IMR-90 (cell line): ENCODE data around the gene RNF130. TPM values are rescaled to one million over a fixed set of nuclear protein-coding genes. Genes with fewer than 3 reads are reported as not detected.

Source experiments
- ATAC-seq: fragments of 200-7000 bp; cut with Tn5 transposase; 2 replicates; pipeline ENCODE4 v1.9.1; 2020; ENCODE audit warnings: low read depth, mild to moderate bottlenecking, moderate library complexity
- BruUV-seq: library from RNA; stranded (reverse); fragments of 400-500 nt; replicated peaks from 2 replicates; lab custom pipeline; 2021; lab: Mats Ljungman, UMichigan
- CTCF ChIA-PET: fragments of 300-600 bp; formaldehyde crosslinking; extraction: SDS; loops from one replicate; lab custom pipeline; 2021; ENCODE audit warnings: antibody characterized with exemption; lab: Yijun Ruan, JAX
- POLR2A ChIA-PET: fragments of 300-600 bp; sonication (Branson Sonifier 250); formaldehyde crosslinking; loops from one replicate; lab custom pipeline; 2022; ENCODE audit warnings: antibody characterized with exemption; ENCODE audit not compliant: unreplicated experiment; lab: Charles Lee
- DNase-seq: peaks from one replicate; pipeline ENCODE4 v3.0.0; 2013
- H2AFZ ChIP-seq: replicated peaks from 2 replicates; pipeline ENCODE3; 2013; ENCODE audit warnings: low read length, mild to moderate bottlenecking; ENCODE audit not compliant: poor library complexity
- H2AK5ac ChIP-seq: 2 replicates; pipeline ENCODE4 v1.6.1; 2013; ENCODE audit warnings: low read depth, low read length, inconsistent platforms
- H2AK9ac ChIP-seq: replicated peaks from 2 replicates; pipeline ENCODE3; 2013; ENCODE audit warnings: mild to moderate bottlenecking, low read depth, low read length, moderate library complexity; ENCODE audit not compliant: poor library complexity
- H2BK120ac ChIP-seq: 2 replicates; pipeline ENCODE4 v1.6.1; 2013; ENCODE audit warnings: low read depth, low read length, inconsistent platforms
- H2BK15ac ChIP-seq: 3 replicates; pipeline ENCODE4 v1.6.1; 2013; ENCODE audit warnings: low read depth, low read length, inconsistent platforms
- H2BK20ac ChIP-seq: 2 replicates; pipeline ENCODE4 v1.6.1; 2013; ENCODE audit warnings: low read depth, mild to moderate bottlenecking, inconsistent platforms, low read length, moderate library complexity
- H2BK5ac ChIP-seq: 2 replicates; pipeline ENCODE4 v1.6.1; 2013; ENCODE audit warnings: mild to moderate bottlenecking, low read depth, low read length, inconsistent platforms; ENCODE audit not compliant: poor library complexity, severe bottlenecking
- H3K14ac ChIP-seq: replicated peaks from 2 replicates; pipeline ENCODE4 v1.6.1; 2013; ENCODE audit warnings: low read depth, low read length, inconsistent platforms
- H3K18ac ChIP-seq: 2 replicates; pipeline ENCODE4 v1.6.1; 2013; ENCODE audit warnings: low read depth, low read length, control low read depth
- H3K23ac ChIP-seq: 2 replicates; pipeline ENCODE4 v1.6.1; 2013; ENCODE audit warnings: low read depth, low read length, inconsistent platforms
- H3K27ac ChIP-seq: 2 replicates; pipeline ENCODE4 v1.5.1; 2013; ENCODE audit warnings: mild to moderate bottlenecking, control low read depth, low read length; ENCODE audit not compliant: insufficient read depth
- H3K27me3 ChIP-seq: 2 replicates; pipeline ENCODE4 v1.6.1; 2013; ENCODE audit warnings: low read length; ENCODE audit not compliant: control insufficient read depth, insufficient read depth
- H3K36me3 ChIP-seq: 2 replicates; pipeline ENCODE4 v1.6.1; 2013; ENCODE audit warnings: low read length, mixed read lengths; ENCODE audit not compliant: control insufficient read depth, insufficient read depth
- H3K4ac ChIP-seq: 2 replicates; pipeline ENCODE4 v1.6.1; 2013; ENCODE audit warnings: low read depth, low read length, inconsistent platforms
- H3K4me1 ChIP-seq: 2 replicates; pipeline ENCODE4 v1.6.1; 2013; ENCODE audit warnings: low read length, mixed read lengths; ENCODE audit not compliant: control insufficient read depth, insufficient read depth
- H3K4me2 ChIP-seq: 2 replicates; pipeline ENCODE4 v1.6.1; 2013; ENCODE audit warnings: low read depth, mild to moderate bottlenecking, control low read depth, low read length, moderate library complexity
- H3K4me3 ChIP-seq: 2 replicates; pipeline ENCODE4 v1.5.1; 2013; ENCODE audit warnings: low read depth, mild to moderate bottlenecking, control low read depth, low read length, moderate library complexity; ENCODE audit not compliant: insufficient read depth
- H3K56ac ChIP-seq: 2 replicates; pipeline ENCODE4 v1.6.1; 2013; ENCODE audit warnings: low read length, inconsistent platforms; ENCODE audit not compliant: insufficient read depth; ENCODE audit errors: extremely low read depth
- H3K79me1 ChIP-seq, 2 experiments: 2 replicates each; pipeline ENCODE4 v1.6.1; 2013; ENCODE audit warnings: low read length in 2 of 2, inconsistent platforms in 1 of 2, low read depth in 1 of 2
- H3K9ac ChIP-seq: 2 replicates; pipeline ENCODE4 v1.6.1; 2013; ENCODE audit warnings: low read depth, low read length, control low read depth
- H3K9me1 ChIP-seq: 2 replicates; pipeline ENCODE4 v1.6.1; 2013; ENCODE audit warnings: low read length, inconsistent platforms; ENCODE audit not compliant: insufficient read depth
- H3K9me3 ChIP-seq: 2 replicates; pipeline ENCODE4 v1.6.1; 2013; ENCODE audit warnings: low read length; ENCODE audit not compliant: control insufficient read depth, insufficient read depth
- H4K20me1 ChIP-seq: 2 replicates; pipeline ENCODE4 v1.6.1; 2013; ENCODE audit warnings: low read length, inconsistent platforms; ENCODE audit not compliant: insufficient read depth
- H4K5ac ChIP-seq: 2 replicates; pipeline ENCODE4 v1.6.1; 2013; ENCODE audit warnings: mild to moderate bottlenecking, low read depth, low read length, control low read depth
- H4K8ac ChIP-seq, 2 experiments: 2 replicates each; pipeline ENCODE4 v1.6.1; 2013; ENCODE audit warnings: low read depth in 2 of 2, low read length in 2 of 2, control low read depth in 1 of 2, inconsistent platforms in 1 of 2
- H4K91ac ChIP-seq: 2 replicates; pipeline ENCODE4 v1.6.1; 2013; ENCODE audit warnings: low read depth, low read length, inconsistent platforms; ENCODE audit not compliant: insufficient read depth
- BHLHE40 ChIP-seq: fragments of 150-350 bp; IDR thresholded peaks from 2 replicates; pipeline ENCODE4 v1.6.1; 2016; ENCODE audit warnings: mild to moderate bottlenecking, low read depth, low read length
- CEBPB ChIP-seq: IDR thresholded peaks from 2 replicates; pipeline ENCODE4 v1.6.1; 2012; ENCODE audit warnings: low read depth, low read length, improper control_type of control experiment
- CHD1 ChIP-seq: IDR thresholded peaks from 2 replicates; pipeline ENCODE4 v1.6.1; 2012; ENCODE audit warnings: low read depth, low read length, improper control_type of control experiment
- MAZ ChIP-seq: IDR thresholded peaks from 2 replicates; pipeline ENCODE4 v1.6.1; 2012; ENCODE audit warnings: low read depth, mild to moderate bottlenecking, low read length, improper control_type of control experiment, moderate library complexity, borderline replicate concordance
- MXI1 ChIP-seq: IDR thresholded peaks from 2 replicates; pipeline ENCODE4 v1.6.1; 2012; ENCODE audit warnings: low read depth, mild to moderate bottlenecking, low read length, moderate library complexity, borderline replicate concordance
- NFE2L2 ChIP-seq: fragments of 150-350 bp; IDR thresholded peaks from 2 replicates; pipeline ENCODE4 v1.6.1; 2016; ENCODE audit warnings: low read depth, mild to moderate bottlenecking, low read length
- POLR2A ChIP-seq: IDR thresholded peaks from 2 replicates; pipeline ENCODE4 v1.6.1; 2012; ENCODE audit warnings: mild to moderate bottlenecking, low read depth, low read length
- RAD21 ChIP-seq: IDR thresholded peaks from 2 replicates; pipeline ENCODE4 v1.6.1; 2012; ENCODE audit warnings: low read length, improper control_type of control experiment
- RFX5 ChIP-seq: IDR thresholded peaks from 2 replicates; pipeline ENCODE4 v1.8.0; 2012; ENCODE audit warnings: low read depth, mild to moderate bottlenecking, low read length, moderate library complexity
- USF2 ChIP-seq: fragments of 150-350 bp; IDR thresholded peaks from 2 replicates; pipeline ENCODE4 v1.6.1; 2017; ENCODE audit warnings: mild to moderate bottlenecking, antibody characterized with exemption, low read length, low read depth
- WGBS, 2 experiments: methylation state at CpG; one replicate each; pipeline versions ENCODE4 v1.1.5 to v1.1.7; 2013; ENCODE audit warnings: missing lambda C conversion rate in 2 of 2; ENCODE audit not compliant: insufficient read length in 1 of 2; ENCODE audit errors: extremely low coverage in 2 of 2; 5-methylcytosine and 5-hydroxymethylcytosine counted together
- dilution Hi-C: fragments of 300-500 bp; cut with HindIII; formaldehyde crosslinking; loops from one replicate; pipeline ENCODE4 v1.14.3; 2018; ENCODE audit warnings: low sequenced_read_pairs; ENCODE audit not compliant: unreplicated experiment
- in situ Hi-C: fragments of 300-500 bp; cut with MboI; formaldehyde crosslinking; loops from 3 replicates; pipeline ENCODE4 v1.14.3; 2019; ENCODE audit warnings: low sequenced_read_pairs, inconsistent platforms, mixed read lengths
- intact Hi-C: fragments of 100-400 bp; cut with micrococcal nuclease; formaldehyde crosslinking; loops from 2 replicates; pipeline ENCODE4 v1.10.0; 2022
- polyA plus RNA-seq, 3 experiments: library from polyadenylated mRNA; depleted of rRNA; stranded (reverse); fragments of >200 nt; gene quantifications; 2 replicates each; pipeline ENCODE4 v1.2.3, GENCODE V29; 2012; ENCODE audit warnings: low replicate concordance in 1 of 3
- total RNA-seq: library from RNA; depleted of rRNA; stranded (reverse); fragments of >200 nt; gene quantifications from 2 replicates; pipeline ENCODE4 v1.2.3, GENCODE V29; 2012

RNF130 gene
- total and polyA plus RNA-seq, 2 of the 4 experiments (the other 2 are of a cell fraction) = 12.9 to 21.7 TPM

- no peak overlapping the region for H4K8ac ChIP-seq
- H3K36me3 ChIP-seq = no peaks in the 10 kb centered on the region
- H2AFZ ChIP-seq = peak overlapping the region; percentile 11
- H2BK120ac ChIP-seq = no peak overlapping the region
- peaks cover 4% of the 10 kb centered on the region; the same call in 1 of the 2 replicates for H3K9me3 ChIP-seq
- H4K91ac ChIP-seq = no peak overlapping the region
- H3K27me3 ChIP-seq = peaks cover 1% of the 10 kb centered on the region; the same call in 1 of the 2 replicates
- no peaks in the 10 kb centered on the region; the same call in 1 of the 2 replicates for H4K20me1 ChIP-seq
- no peak overlapping the region for H4K5ac ChIP-seq
- no peak overlapping the region for H3K4ac ChIP-seq
- dilution Hi-C loops (no loop called here), in situ Hi-C loops (no loop called here), intact Hi-C loops (no loop called here)
- no peak overlapping the region for H2AK5ac ChIP-seq
- POLR2A ChIA-PET = no interaction called here
- no peak overlapping the region for H3K56ac ChIP-seq
- 87% methylated on average over 10 of the region's 20 CpGs; no CpG with 5 or more reads in 1 of the 2 experiments for WGBS, 2 experiments
- H3K4me3 ChIP-seq = no peak overlapping the region
- H3K4me2 ChIP-seq = no peak overlapping the region
- H3K18ac ChIP-seq = no peak overlapping the region
- ATAC-seq = no peak
- H3K9me1 ChIP-seq = no peaks in the 10 kb centered on the region
- H2BK20ac ChIP-seq = no peak overlapping the region
- BruUV-seq = no TSS peak
- H2AK9ac ChIP-seq = no peak overlapping the region
- CTCF ChIA-PET = no interaction called here
- H3K9ac ChIP-seq = no peak overlapping the region
- H2BK15ac ChIP-seq = no peak overlapping the region
- H3K4me1 ChIP-seq = no peaks in the 10 kb centered on the region
- H2BK5ac ChIP-seq = no peak overlapping the region
- no peak for DNase-seq
- TF ChIP-seq CHD1 (no peak), RFX5 (no peak), BHLHE40 (no peak), POLR2A (no peak), NFE2L2 (no peak), MXI1 (no peak), MAZ (no peak), USF2 (no peak), RAD21 (no peak), CEBPB (no peak)
- H3K23ac ChIP-seq = no peak overlapping the region
- no peak overlapping the region for H3K27ac ChIP-seq
- no peaks in the 10 kb centered on the region for H3K79me1 ChIP-seq
- no peak overlapping the region for H3K14ac ChIP-seq
Measured at GRCh38 chr5:180101451-180102105, 30.0 kb upstream of the RNF130 start.
